Occipital lobe (tissue), 2 donors: ENCODE measurements around the gene NOXO1. TPM values are rescaled to one million over a fixed set of nuclear protein-coding genes. Genes with fewer than 3 reads are reported as not detected.

Experiments used
- DNase-seq: peaks from one replicate; lab custom pipeline; 2025; lab: John Stamatoyannopoulos, UW
- total RNA-seq: library from RNA; depleted of rRNA; stranded (reverse); fragments of >200 nt; gene quantifications from one replicate; pipeline ENCODE4 v1.2.3, GENCODE V29; 2014

NOXO1 gene
- total RNA-seq, 1 donor from 2014 or later, result 0.78 TPM

GRCh38 chr16:1980030-1980769 is 1.1 kb downstream of the NOXO1 start:
- DNase-seq, result no peak

- no peak for DNase-seq
These were observed 1.8 kb downstream of the NOXO1 start for GRCh38 chr16:1979271-1980029.

GRCh38 chr16:1978476-1979120 is 2.7 kb downstream of the NOXO1 start:
- no peak for DNase-seq

GRCh38 chr16:1977875-1978268 is 3.4 kb downstream of the NOXO1 start:
- DNase-seq, result no peak

- DNase-seq, result no peak
These were observed 4.1 kb downstream of the NOXO1 start for GRCh38 chr16:1976951-1977874.

- DNase-seq, result no peak
These were observed 5.1 kb downstream of the NOXO1 start for GRCh38 chr16:1976216-1976520.

GRCh38 chr16:1975432-1976215 is 5.6 kb downstream of the NOXO1 start:
- no peak for DNase-seq

GRCh38 chr16:1974157-1975070 is 6.9 kb downstream of the NOXO1 start:
- no peak for DNase-seq

GRCh38 chr16:1973461-1974156 is 7.7 kb downstream of the NOXO1 start:
- no peak for DNase-seq

GRCh38 chr16:1972490-1972877 is 8.8 kb downstream of the NOXO1 start:
- DNase-seq, result no peak

- DNase-seq, result peak; percentile 88
These were observed 9.3 kb downstream of the NOXO1 start, which contains the start of gene TBL3 for GRCh38 chr16:1971796-1972489. Gene TBL3 (plus strand): TSS chr16:1972053. CDS start chr16:1972165, 112 bp downstream.

GRCh38 chr16:1968146-1968953 is 12.9 kb downstream of the NOXO1 start:
- no peak for DNase-seq

- no peak for DNase-seq
These were observed 14.8 kb downstream of the NOXO1 start, which contains the start of gene RNF151 for GRCh38 chr16:1966460-1966859. Gene RNF151 (plus strand): TSS chr16:1966856. CDS start chr16:1966882, 26 bp downstream.

- no peak for DNase-seq
These were observed 15.8 kb downstream of the NOXO1 start for GRCh38 chr16:1965396-1966001.

- peak; percentile 97 for DNase-seq
These were observed 16.5 kb downstream of the NOXO1 start, which contains the start of gene RPS2 for GRCh38 chr16:1964506-1965395. Gene RPS2 (minus strand): TSS chr16:1964826. CDS start chr16:1964625, 201 bp downstream.
